GM12874 (cell line): Measurements from ENCODE around the gene OR2M2.

Experiments
- CTCF ChIP-seq: IDR thresholded peaks from 2 replicates; pipeline ENCODE4 v1.5.1; 2011; ENCODE audit warnings: low read depth, mild to moderate bottlenecking, control low read depth, low read length, moderate library complexity; ENCODE audit not compliant: insufficient read depth

OR2M2 gene

GRCh38 chr1:248174521-248174920, at the start of gene OR2M2:
OR2M2 (plus strand) TSS chr1:248174821; CDS start chr1:248179986, 5,165 bp downstream.
- TF ChIP-seq CTCF = no peak

- TF ChIP-seq CTCF = no peak
Measured at GRCh38 chr1:248127653-248128052, 47.0 kb upstream of the OR2M2 start.

- TF ChIP-seq CTCF = no peak
Measured at GRCh38 chr1:248136811-248137210, 37.8 kb upstream of the OR2M2 start.

- no peak for TF ChIP-seq CTCF
Measured at GRCh38 chr1:248140846-248141245, 33.8 kb upstream of the OR2M2 start.

- TF ChIP-seq CTCF = no peak
Measured at GRCh38 chr1:248143311-248143710, 31.3 kb upstream of the OR2M2 start.

GRCh38 chr1:248144513-248145198, 30.0 kb upstream of the OR2M2 start, which contains the start of gene OR2M5:
OR2M5 (plus strand) TSS chr1:248145148; CDS start chr1:248145148, 0 bp downstream.
- TF ChIP-seq CTCF = no peak

GRCh38 chr1:248152056-248152827, 22.4 kb upstream of the OR2M2 start:
- TF ChIP-seq CTCF = no peak
